Measurements from ENCODE around the gene ENTPD3.
"Not testable (repeated sequence)": the region's sequence is repeated elsewhere in the genome, so short reads cannot be mapped to it uniquely, and the experiment has no call there.

GRCh38 chr3:40460481-40460880, 73.5 kb downstream of the ENTPD3 start:
- not testable (repeated sequence) for TF ChIP-seq POLR2A, CTCF (IDR thresholded peaks at IDR 0.05)
